GDM1 (cell line): ENCODE data around the gene LRRC28.

Experiments used
- DNase-seq: peaks from one replicate; lab custom pipeline; 2025; lab: John Stamatoyannopoulos, UW

Gene LRRC28

DNA sequence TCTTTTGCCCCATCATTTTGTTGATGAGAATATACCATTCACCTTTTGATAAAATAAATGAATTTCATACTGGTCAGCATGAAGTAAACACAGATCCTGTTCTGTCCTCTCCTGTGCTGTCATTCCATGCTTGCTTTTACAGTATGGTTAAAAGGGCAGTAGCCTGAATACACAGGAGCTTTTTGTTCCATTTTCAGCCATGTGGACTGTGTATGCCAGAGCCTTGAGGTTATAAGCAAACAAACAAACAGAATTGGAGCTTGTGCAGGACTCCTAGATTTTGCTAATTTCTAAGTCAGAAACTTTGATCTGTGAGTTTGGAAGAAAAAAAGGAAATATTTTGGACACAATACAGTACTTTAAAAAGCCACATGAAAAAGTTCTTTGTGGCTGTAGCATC, 91.9 kb downstream of the LRRC28 start:
- DNase-seq = no peak

DNA sequence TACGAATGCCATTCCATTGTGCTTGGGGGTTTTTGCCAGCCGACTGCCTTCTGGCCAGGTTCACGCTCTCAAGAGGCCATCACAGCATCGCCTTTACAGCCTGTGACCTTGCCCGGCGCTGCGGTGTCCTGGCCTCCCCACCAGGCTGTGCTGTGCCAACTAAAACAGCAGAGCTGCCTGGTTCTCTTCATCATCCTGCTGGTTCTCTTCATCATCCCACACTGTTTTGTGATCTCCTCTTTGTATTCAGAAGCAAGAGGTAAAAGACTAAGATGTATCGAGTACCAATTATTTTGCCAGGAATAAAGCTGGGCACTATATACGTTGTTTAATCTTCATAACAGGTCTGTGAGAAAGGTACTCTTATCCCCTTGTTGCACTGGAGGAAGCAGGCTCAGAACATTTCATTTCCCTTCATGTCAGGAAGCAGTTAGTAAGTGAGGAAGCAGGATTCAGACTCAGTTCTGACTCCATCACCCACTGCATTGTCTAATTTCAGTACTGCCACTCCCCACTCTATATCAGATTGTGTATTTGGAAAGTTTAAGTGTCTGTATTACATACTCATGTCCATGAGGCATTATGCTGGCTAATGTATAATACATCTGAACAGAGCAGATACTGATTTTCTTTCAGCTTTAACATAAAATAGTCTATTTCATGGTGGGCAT, 92.7 kb downstream of the LRRC28 start:
- DNase-seq = peak; percentile 31

DNA sequence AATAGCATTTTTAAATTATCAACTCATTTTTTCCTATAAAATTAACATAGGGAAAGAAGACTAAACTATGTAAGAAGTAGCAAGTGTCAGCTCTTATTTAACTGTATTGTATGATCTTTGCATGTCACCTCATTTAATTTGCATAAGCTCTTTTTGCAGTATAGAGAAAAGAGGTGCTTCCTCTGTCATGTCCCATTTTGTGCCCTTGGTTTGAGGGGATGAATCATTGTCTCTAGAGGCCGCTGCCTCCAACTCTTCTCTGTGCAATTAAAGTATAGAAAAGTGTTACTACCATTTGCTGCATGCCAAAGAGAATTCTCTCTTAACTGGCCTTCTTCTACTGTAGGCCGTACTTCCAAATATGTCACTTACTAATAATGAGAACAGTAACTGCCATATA, 93.4 kb downstream of the LRRC28 start:
- DNase-seq = no peak

DNA sequence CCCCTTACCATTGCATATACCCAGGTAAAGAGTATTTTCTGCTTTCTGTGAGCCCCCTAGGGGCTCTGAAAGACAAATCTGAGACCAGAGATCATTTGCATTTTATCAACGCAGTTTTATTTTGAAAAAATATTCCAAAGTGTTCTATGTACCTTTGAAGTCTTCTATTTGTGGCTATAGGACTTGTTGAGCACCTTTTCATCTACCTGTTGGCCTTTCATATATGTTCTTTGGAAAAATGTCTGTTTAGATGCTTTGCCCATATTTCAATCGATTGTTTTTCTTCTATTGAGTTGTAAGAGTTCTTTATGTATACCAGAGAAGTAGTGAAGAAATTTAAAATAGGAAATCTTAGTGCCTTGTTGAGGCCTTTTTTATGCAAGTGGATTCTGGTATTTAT, 94.0 kb downstream of the LRRC28 start:
- no peak for DNase-seq

DNA sequence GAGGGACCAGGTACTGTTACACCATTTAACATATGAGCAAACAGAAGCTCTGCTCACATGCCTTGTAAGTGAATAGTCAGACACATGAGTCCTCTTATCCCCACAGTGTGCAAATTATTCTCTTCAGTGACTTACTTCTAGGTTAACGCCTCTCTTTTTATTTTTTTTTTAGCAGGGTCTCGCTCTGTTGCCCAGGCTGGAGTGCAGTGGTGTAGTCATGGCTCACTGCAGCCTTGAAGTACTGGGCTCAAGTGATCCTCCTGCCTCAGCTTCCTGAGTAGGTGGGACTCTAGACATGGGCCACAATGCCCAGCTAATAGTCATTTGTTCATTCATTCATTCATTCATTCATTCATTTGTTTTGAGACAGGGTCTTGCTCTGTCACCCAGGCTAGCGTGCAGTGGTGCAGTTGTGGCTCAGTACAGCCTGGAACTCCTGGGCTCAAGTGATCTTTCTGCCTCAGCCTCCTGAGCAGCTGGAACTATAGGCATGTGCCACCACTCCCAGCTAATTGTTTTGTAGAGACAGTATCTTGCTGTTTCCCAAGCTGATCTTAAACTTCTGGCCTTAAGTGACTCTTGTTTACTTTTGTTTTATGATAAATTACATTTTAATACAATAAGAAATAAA, 94.7 kb downstream of the LRRC28 start:
- DNase-seq = no peak

DNA sequence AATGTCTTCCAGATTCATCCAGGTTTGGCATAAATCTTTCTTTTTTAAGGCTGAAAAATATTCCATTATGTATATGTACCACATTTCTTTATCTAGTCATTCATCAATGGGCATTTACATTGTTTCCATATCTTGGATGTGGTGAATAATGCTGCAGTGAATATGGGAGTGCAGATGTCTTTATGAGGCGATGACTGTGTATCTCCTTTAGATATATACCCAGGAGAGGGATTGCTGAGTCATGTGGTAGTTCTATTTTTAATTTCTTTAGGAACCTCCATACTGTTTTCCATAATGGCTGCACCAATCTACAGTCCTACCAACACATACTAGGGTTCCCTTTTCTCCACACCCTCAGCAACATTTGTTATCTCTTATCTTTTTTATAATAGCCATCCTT, 96.3 kb downstream of the LRRC28 start:
- no peak for DNase-seq

DNA sequence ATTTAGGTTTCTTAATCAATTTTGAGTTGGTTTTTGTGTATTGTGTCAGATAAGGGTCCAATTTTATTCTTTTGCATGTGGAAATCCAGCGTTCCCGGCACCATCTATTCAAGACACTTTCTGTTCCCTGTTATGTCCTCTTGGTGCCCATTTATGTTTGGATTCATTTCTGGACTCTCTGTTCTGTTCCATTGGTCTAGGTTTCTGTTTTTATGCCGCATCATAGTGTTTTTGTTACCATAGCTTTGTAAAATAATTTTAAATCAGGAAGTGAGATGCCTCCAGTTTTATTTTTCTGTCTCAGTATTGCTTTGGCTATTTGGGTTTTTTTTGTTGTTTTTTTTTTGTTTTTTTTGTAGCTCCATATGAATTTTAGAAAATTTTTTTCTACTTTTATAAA, 97.1 kb downstream of the LRRC28 start:
- no peak for DNase-seq

DNA sequence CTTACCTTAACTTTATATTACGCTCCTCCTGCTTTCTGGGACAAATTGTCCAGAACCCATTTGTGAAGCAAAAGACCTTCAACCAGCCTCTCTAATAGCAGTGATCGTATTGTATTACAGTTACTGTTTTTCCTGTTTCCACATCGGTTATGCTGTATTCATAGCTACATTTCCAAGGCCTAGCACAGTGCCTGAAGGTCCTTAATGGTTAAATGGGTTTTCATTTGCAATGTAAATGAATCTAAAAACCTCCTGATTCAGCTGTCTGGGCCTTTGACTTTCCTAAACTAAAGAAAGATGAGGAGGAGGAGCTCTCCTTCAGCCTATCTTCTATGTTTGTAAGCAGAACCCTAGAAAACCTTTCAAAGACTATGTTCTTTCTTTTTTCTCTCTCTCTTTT, 99.1 kb downstream of the LRRC28 start:
- no peak for DNase-seq

DNA sequence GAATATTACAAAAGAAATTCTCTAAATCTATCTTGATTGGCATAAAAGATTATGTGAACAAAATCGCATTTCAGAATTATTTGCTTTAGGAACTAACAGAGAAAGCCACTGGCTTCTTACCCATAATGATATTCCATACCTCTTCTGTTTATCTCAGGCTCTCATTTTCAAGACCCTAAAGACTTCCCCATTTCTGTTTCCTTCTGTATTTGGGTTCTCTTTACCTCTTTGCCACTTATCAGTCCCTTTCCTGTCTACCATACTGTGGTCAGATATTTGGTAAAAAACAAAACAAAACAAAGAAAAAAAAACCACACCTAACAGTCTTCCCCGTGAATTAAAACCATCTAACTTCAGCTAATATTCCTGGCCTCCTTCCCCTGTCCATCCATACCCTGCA, 108.5 kb downstream of the LRRC28 start:
- peak; percentile 46 for DNase-seq

DNA sequence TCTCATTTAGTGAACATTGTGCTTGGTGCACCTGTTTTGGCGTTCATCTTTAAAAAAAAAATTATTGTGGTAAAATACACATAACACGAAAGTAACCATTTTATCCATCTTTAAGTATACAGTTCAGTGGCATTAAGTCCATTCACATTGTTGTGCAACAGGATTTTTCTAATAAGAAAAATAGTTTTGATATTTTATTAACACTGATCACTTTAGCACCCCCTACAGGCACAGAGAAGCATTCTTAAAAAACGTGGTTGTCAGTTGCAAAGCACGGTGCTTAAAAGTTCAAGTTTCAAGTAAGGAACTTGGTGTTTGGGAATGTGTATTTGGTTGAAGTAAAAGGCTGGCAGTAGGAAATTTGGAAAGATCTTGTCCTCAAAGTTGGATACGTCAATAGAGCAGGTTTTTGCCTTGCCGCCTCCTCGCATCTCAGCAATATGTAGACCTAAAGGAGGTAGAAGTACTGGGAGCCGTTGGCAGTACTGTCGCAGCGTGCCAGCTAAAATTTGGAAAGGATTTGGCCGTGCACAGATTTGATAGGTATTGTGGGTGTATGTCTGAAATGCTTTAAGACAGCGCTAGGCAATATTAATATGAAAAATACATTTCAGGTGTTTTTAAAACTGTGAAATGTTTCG, 110.4 kb downstream of the LRRC28 start:
- no peak for DNase-seq

DNA sequence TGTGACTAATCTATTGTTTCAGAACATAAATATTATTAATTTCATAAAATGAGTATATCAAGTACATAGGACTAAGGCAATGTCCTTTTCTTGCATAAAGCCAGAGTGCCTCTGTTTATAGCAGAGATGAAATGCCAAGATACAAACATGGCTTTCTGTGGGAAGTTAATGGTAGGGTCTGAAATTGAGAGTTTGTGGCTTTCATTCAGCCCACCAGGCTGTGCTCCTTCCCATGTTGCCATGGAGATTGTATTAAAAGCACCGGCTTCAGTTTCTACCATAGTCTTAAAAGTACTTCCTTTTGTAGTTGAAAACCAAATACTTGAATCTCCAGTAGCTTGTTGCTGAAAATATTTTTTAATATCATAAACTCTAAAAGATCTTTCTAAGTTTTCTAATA, 114.0 kb downstream of the LRRC28 start:
- peak; percentile 54 for DNase-seq

DNA sequence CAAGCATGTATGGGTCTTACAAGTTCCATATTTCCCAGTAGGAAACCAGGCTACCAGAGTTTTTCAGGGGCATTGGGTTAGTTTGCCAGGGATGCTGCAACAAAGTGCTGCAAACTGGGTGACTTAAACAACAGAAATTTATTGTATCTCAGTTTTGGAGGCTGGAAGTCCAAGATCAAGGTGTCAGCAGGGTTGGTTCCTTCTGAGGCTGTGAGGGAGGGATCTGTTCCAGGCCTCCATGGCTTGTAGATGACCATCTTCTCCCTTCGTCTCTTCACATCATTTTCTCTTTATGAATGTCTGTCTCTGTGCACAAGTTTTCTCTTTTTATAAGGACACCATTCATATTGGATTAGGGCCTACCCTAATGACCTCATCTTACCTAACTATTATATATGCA, 114.7 kb downstream of the LRRC28 start:
- DNase-seq = no peak

DNA sequence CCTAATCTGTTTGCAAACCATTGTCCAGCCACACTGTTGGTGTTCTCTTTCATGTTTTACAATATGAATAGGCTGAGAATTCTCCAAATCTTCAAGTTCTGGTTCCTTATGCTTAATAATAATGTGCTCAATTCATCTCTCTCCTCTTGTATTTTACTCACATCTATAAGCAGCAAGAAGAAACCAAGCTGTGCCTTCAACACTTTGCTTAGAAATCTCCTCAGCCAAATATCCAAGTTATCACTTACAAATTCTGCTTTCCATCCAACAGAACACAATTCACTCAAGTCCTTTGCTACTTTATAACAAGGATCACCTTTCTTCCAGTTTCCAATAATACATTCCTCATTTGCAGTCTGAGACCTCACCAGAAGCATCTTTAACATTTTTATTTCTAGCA, 117.5 kb downstream of the LRRC28 start:
- no peak for DNase-seq

DNA sequence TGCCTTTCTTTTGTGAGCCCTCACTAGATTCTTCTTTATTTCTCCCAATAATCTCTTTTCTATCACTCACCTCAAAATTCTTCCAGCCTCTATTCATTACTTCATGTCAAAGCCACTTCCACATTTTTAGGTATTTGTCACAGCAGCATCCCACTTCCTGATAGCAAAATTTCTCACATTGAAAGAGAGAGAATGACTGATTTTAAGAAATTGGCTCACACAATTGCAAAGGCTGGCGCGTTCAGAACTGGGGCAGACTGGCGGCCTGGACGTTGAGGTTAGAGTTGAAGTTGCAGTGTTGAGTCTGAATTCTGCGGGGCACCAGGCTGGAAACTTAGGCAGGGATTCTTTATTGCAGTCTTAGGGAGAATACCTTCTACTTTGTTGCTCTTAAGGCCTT, 117.9 kb downstream of the LRRC28 start:
- DNase-seq = no peak

DNA sequence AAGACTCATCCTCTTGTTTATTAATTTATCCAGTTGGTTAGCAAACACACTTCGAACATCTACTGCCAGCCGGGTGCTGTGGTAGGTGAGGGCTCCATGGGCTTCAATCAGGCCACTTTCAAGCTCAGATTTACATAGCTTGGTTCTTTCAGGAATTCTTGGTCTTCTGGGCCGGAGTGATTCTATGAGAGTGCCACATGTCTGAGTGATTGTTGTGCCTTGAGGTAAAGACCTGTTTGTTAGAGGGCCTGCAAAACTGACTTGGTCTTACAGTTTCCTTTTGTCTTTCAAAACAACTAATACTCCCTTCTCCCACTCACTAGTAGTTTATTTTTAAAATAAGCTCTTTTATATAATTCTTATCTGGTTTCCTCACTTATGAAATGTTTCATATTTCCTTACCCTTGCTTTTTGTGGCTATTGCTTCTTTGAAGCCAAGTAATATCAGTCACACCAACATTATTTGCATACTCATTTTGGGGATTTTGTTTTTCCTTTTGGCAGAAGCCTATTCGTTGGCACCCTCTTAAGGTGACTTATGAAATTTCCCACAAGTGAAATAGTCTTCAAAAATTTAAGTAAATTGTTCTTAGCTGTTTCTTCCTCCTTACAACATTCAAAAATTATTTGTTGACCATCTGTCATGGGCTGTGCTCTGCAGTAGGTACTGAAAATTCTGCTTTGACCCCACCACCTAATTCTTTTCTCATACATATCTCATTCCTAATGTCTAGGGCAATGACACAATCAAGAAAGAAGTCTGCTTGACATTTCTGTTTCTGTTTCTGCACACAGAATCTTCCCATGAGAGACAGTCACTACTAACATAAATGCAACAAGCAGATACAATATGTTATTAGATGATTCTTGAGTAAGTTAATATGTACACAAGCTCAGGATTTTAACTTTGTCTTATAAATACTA, 120.2 kb downstream of the LRRC28 start:
- DNase-seq = peak; percentile 2

DNA sequence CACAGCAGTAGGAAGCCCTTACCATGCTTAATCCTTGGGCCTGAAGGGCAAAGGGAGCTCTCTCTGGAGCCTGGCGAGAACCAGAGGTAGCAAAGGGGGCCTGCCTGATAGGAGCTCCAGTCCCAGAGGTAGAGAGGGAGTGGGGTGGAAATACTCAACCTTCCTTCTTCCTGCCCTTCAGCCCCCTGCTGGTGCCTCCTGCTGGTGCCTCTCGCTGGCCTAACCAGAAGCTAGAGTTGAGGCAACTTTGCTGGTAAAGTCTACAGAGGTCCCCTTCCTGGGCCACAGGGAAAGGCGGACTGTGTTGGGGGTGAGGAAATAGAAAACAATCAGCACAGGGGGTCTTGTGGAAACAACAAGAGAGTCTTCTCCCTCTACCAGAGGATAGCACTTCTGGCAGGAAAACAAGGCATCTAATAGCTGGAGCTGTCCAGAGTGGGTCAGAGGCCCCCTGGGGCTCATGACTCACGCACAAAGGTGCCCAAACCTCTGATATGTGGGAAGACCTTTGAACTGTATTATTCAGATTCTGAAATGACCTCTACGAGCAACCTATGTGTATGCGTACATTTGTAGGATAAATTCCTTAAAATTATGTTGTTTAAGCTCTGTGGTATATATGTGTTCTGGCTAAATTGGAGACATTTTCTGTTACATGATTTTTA, 133.9 kb downstream of the LRRC28 start:
- no peak for DNase-seq

DNA sequence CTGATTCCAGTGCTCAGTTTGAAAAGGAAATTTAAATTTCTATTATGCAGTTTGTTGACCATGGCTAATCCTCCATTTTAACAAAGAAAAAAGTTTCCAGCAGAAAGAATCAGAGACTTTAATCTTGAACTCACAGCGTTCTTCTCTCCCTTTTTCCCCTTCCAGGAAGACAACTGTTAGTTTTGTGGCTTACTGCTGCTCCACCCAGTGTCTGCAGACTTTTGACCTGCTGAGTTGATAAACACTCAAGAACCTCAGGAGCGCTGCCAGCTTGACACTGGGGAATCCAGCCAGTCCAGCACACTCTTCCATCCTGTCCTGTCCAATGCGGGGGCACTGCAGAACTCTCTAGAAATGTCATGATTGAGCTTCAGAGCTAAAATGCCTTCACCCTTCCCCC, 134.6 kb downstream of the LRRC28 start:
- no peak for DNase-seq

DNA sequence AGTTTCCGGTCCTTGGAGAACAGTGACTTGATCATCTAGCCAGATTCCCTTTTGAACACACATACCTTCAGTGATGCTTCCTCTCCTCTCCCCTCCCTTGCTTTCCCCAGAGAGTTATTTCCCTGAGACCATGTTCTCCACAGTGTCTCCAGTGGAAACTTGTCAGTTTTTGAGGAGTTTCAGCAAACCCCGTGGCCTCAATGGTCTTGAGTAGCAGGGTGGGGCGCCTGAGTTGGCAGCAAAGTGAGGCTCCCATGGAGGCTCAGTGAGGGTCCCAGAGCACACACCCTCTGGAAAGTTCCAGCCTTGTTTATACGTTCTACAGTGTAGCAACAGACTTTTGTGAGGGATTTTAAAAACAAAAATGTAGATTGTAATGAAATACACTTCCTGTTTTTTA, 135.1 kb downstream of the LRRC28 start:
- no peak for DNase-seq

DNA sequence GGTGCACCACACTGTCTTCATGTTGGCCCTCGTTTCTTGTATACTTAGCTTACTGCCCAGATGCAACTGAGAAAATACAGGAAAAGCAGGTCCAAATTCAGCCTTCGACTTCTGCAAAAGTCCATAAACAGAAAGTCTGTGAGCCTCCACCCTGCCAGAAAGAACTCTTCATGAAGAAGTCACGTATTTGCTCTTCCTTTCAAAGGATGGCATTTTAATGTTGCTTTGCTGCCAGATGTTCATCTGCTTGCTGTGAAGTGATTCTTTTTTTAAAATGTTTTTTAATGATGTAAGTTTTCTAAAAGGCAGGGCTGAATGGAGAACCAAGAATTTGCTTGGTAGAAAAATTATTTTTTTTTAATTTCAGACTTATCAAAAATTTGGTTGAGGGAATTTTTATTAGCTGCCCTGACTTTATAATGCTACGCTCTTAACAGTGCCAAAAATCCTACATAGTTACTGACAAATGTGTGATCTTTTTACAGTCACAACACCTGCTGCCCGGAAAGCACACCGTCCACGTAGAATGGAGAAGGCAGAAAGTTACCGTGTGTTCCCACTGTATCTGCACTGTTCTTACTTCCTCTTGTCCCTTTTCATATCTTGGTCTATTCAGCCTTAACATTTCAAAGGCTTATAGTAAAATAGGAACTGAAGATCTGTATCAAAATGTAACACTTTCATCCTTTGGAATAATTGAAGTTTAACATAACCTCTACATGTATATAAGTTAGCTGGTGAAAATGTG, 136.3 kb downstream of the LRRC28 start:
- no peak for DNase-seq

DNA sequence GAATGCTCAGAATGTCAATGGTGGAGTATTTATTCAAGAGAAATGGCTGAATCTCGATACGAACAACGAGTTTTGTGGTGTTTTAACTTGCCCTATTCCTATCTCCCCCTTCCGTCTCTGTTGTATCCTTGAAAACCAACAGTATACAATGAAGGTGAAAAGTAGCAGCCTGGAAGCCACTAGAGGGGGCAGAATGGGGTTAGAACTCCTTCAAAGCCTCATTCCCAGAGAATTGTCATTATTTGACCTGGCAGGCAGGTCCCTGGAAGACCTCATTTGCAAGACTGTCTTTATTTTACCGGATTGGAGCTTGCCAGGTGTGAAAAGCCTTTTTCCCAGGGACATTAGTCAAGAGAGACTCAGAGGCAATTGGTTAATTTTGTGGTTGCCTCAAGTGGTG, 139.4 kb downstream of the LRRC28 start:
- no peak for DNase-seq

DNA sequence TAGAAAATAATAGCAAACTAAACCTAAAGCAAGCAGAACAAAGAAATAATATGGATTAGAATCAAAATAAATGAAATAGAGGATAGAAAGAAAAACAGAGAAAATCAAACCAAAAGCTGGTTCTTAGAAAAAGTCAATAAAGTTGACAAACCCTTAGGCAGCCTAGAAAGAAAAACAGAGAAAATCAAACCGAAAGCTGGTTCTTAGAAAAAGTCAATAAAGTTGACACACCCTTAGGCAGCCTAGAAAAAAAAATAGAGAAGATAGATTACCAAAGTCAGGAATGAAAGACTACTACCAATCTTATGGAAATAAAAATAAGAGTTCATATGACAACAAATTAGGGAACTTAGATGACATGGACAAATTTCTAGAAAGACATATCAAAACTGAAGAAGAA, 142.4 kb downstream of the LRRC28 start:
- DNase-seq = no peak
